Panc1 (cell line): ENCODE data around the gene ZNF599.

Source experiments
- POLR2AphosphoS5 ChIP-seq: IDR thresholded peaks from 2 replicates; pipeline ENCODE4 v1.6.1; 2012; ENCODE audit warnings: mild to moderate bottlenecking, low read depth, low read length, moderate library complexity
- TF ChIP-seq, protein P1 (sequence below): fragments of 450-650 bp; IDR thresholded peaks from 2 replicates; pipeline ENCODE4 v1.5.1; 2017; ENCODE audit warnings: mild to moderate bottlenecking

DNA sequence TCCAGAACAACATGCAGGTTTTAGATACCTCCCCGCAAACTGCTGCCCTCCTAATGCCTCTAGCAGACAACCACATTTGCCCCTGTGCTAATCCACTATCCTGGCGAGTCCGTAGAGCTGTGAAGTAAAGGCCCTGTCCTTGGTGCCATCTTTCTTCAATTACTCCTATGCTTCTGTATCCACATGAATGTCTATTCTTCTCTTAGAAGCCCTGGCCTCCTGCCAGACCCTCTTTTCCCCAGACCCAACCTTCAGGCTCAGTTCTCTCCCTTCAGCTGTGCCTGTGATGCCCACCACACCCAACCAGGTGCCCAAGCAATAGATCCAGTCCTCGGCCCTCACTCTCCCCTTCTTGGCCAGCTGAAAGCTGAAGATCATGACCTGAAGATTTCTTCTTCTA is 31.1 kb upstream of the ZNF599 start:
- TF ChIP-seq, protein P1, sequence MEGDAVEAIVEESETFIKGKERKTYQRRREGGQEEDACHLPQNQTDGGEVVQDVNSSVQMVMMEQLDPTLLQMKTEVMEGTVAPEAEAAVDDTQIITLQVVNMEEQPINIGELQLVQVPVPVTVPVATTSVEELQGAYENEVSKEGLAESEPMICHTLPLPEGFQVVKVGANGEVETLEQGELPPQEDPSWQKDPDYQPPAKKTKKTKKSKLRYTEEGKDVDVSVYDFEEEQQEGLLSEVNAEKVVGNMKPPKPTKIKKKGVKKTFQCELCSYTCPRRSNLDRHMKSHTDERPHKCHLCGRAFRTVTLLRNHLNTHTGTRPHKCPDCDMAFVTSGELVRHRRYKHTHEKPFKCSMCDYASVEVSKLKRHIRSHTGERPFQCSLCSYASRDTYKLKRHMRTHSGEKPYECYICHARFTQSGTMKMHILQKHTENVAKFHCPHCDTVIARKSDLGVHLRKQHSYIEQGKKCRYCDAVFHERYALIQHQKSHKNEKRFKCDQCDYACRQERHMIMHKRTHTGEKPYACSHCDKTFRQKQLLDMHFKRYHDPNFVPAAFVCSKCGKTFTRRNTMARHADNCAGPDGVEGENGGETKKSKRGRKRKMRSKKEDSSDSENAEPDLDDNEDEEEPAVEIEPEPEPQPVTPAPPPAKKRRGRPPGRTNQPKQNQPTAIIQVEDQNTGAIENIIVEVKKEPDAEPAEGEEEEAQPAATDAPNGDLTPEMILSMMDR = no peak
- no peak for TF ChIP-seq POLR2AphosphoS5
